COR-L47 (cell line): Measurements from ENCODE around the gene TRMT2A.
A peak's percentile ranks its signal among the peaks of the same experiment; 100 is the strongest.

ENCODE experiments used
- DNase-seq: peaks from one replicate; lab custom pipeline; 2025; lab: John Stamatoyannopoulos, UW

The TRMT2A gene

GRCh38 chr22:20116376-20116950 is 563 bp downstream of the TRMT2A start:
- no peak for DNase-seq

- no peak for DNase-seq
These were observed 1.2 kb downstream of the TRMT2A start, which contains the start of gene RANBP1 for GRCh38 chr22:20115691-20116375. RANBP1 (plus strand) TSS chr22:20116104; CDS start chr22:20116185, 81 bp downstream.

- DNase-seq, result no peak
These were observed 2.2 kb downstream of the TRMT2A start for GRCh38 chr22:20114506-20115475.

GRCh38 chr22:20113551-20114310 is 3.3 kb downstream of the TRMT2A start:
- no peak for DNase-seq

GRCh38 chr22:20112623-20113511 is 4.2 kb downstream of the TRMT2A start:
- DNase-seq, result no peak

- no peak for DNase-seq
These were observed 5.1 kb downstream of the TRMT2A start for GRCh38 chr22:20111689-20112622.

- peak; percentile 53 for DNase-seq
These were observed 5.9 kb downstream of the TRMT2A start for GRCh38 chr22:20111045-20111688.

- DNase-seq, result no peak
These were observed 6.6 kb downstream of the TRMT2A start for GRCh38 chr22:20110359-20110985.

- no peak for DNase-seq
These were observed 7.3 kb downstream of the TRMT2A start for GRCh38 chr22:20109411-20110358.

GRCh38 chr22:20108757-20109230 is 8.2 kb downstream of the TRMT2A start:
- no peak for DNase-seq

- no peak for DNase-seq
These were observed 8.9 kb downstream of the TRMT2A start for GRCh38 chr22:20107951-20108756.

- DNase-seq, result no peak
These were observed 9.5 kb downstream of the TRMT2A start for GRCh38 chr22:20107471-20107901.

- DNase-seq, result no peak
These were observed 10.2 kb downstream of the TRMT2A start for GRCh38 chr22:20106849-20107237.

GRCh38 chr22:20106205-20106848 is 10.7 kb downstream of the TRMT2A start:
- no peak for DNase-seq

GRCh38 chr22:20105456-20106204 is 11.4 kb downstream of the TRMT2A start:
- no peak for DNase-seq
